GM12891 (cell line): ENCODE results near the gene CCNT2.

Experiments
- POLR2AphosphoS5 ChIP-seq: IDR thresholded peaks from 2 replicates; pipeline ENCODE4 v1.6.1; 2011; ENCODE audit warnings: low read depth, low read length, control low read depth
- TAF1 ChIP-seq: IDR thresholded peaks from 2 replicates; pipeline ENCODE4 v1.6.1; 2011; ENCODE audit warnings: low read depth, low read length, control low read depth

DNA sequence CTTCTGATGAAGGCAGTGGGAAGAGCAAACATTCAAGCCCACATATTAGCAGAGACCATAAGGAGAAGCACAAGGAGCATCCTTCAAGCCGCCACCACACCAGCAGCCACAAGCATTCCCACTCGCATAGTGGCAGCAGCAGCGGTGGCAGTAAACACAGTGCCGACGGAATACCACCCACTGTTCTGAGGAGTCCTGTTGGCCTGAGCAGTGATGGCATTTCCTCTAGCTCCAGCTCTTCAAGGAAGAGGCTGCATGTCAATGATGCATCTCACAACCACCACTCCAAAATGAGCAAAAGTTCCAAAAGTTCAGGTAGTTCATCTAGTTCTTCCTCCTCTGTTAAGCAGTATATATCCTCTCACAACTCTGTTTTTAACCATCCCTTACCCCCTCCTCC is 35.4 kb downstream of the CCNT2 start:
- TF ChIP-seq TAF1 (no peak), POLR2AphosphoS5 (no peak)
